Sigmoid colon (tissue), 4 donors: Measurements from ENCODE around the gene ALG12.

Experiments used
- POLR2A ChIP-seq, 2 donors: fragments of 450-650 bp; IDR thresholded peaks; one replicate each; pipeline ENCODE4 v1.6.1; 2016; ENCODE audit warnings: antibody characterized with exemption in 2 of 2, mild to moderate bottlenecking in 2 of 2, moderate library complexity in 2 of 2
- POLR2AphosphoS5 ChIP-seq, 4 donors: sonication (generic); formaldehyde crosslinking; IDR thresholded peaks; one replicate each; pipeline ENCODE4 v1.6.1; 2017; ENCODE audit warnings: antibody characterized with exemption in 4 of 4
- TF ChIP-seq, protein P1 (sequence below), 4 experiments: fragments of 450-650 bp in 3 of 4; fragments of 200-600 bp in 1 of 4; IDR thresholded peaks; one replicate each; pipeline ENCODE4 v1.5.1; 2016 to 2019; ENCODE audit warnings: antibody characterized with exemption in 4 of 4, mild to moderate bottlenecking in 3 of 4, moderate library complexity in 2 of 4

DNA sequence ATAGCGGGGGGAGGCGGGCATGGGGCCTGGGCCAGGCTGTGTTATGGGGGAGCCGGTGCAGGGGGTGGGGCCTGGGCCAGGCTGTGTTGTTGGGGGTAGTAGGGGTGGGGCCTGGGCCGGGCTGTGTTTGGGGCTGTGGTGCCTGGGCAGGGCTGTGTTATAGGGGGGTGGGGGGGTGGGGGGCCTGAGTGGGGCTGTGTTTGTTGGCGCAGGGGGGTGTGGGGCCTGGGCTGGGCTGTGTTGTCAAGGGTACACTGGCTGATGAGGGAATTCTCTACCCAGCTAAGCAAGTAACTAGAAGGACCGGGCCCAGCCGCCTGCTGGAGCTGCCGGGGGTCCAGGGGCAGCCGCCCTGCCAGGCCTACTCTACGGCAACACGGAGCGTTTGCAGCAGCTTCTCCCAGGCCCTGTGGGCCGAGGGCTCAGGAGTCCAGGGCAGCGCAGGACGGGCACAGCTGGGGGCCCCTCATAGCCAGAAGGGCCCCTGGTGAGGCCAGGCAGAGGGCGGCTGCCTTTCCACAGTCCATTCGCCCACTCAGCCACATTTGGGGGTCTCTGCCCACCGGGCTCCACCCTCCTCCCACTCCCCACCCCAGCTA, 32.3 kb upstream of the ALG12 start:
- TF ChIP-seq, protein P1, sequence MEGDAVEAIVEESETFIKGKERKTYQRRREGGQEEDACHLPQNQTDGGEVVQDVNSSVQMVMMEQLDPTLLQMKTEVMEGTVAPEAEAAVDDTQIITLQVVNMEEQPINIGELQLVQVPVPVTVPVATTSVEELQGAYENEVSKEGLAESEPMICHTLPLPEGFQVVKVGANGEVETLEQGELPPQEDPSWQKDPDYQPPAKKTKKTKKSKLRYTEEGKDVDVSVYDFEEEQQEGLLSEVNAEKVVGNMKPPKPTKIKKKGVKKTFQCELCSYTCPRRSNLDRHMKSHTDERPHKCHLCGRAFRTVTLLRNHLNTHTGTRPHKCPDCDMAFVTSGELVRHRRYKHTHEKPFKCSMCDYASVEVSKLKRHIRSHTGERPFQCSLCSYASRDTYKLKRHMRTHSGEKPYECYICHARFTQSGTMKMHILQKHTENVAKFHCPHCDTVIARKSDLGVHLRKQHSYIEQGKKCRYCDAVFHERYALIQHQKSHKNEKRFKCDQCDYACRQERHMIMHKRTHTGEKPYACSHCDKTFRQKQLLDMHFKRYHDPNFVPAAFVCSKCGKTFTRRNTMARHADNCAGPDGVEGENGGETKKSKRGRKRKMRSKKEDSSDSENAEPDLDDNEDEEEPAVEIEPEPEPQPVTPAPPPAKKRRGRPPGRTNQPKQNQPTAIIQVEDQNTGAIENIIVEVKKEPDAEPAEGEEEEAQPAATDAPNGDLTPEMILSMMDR (IDR thresholded peaks at IDR 0.05) = no peak
- no peak for TF ChIP-seq POLR2AphosphoS5 (IDR thresholded peaks at IDR 0.05)
- no peak for TF ChIP-seq POLR2A (IDR thresholded peaks at IDR 0.05)
